NCI-H446 (cell line): Measurements from ENCODE around the gene CBLN3.
"Not testable (repeated sequence)": the region's sequence is repeated elsewhere in the genome, so short reads cannot be mapped to it uniquely, and the experiment has no call there.

Source experiments
- DNase-seq, 2 experiments: peaks; one replicate each; lab custom pipeline; 2025; lab: John Stamatoyannopoulos, UW

Gene CBLN3

DNA sequence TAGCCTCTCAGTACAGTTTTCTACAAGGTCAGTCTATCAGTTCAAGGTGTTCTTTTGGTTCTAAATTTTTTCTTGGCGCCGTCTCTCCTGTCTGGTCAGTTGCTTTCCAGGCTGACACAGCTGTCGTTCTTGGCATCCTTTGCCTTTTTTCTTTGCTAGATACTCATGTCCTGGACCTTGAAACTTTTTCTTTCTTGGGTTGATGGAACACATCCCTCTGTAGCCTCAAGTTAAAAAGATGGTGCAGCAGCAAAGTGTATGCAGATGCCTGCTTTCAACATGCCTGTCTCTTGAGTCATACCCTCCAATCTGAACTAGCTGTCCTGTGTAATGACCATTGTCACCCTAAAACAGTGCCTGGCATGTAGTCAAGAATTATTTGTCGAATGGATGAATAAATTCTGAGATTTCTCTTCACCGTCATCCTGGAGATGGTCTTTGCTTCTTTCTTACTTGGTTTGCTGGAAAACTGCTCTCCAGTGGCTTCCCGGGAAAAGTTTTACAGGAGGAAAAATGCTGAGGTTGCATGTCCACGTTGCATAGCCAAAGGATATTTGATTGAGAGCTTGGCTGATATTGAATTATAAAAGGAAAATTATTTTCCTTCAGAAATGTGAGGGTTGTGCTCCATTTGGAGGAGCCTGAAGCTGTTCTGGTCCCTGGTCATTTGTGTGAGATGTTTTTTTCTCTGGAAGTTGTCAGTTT, 26.0 kb downstream of the CBLN3 start:
- no peak for DNase-seq

DNA sequence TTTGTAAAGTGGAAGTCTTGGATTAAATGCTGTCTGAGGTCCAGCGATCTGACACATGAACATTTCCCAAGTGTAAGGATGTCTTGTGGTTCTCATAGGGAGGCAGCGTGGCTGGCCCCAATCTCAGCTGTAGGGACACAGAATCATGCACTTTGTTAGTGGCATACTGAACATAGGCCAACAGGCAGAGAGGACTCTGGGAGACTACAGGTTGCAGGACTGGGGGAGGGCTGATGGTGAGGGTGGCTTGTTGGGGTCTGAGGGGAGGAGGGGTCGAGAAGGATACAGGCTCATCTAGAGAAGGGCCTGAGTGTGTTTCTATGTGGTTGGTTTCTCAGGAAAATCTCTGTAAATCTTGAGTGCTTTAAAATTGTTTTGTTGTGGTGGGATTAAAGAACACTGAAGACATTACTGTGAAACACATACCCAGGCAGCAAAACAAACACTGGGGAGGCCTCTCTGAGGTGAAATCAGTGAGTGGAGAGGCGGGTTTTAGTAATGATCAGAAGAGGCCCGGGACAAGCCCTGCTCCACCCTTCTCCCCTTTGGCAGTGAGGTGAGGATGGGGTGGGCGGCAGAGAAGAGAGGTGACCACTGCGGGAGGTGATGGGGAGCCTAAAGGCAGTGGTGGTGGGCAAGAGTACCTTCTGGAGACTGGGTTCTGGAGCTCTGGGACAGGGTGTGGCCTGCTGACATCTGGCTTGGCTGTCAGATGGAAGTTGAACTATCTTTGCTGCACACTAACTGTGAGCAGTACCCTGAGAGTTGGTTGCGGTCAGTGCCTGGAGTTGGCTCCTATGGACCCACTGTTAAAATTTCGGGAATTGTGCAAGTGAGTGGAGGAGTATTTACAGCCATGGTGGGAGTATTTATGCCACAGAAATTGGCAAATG, 27.4 kb downstream of the CBLN3 start:
- DNase-seq = no peak

DNA sequence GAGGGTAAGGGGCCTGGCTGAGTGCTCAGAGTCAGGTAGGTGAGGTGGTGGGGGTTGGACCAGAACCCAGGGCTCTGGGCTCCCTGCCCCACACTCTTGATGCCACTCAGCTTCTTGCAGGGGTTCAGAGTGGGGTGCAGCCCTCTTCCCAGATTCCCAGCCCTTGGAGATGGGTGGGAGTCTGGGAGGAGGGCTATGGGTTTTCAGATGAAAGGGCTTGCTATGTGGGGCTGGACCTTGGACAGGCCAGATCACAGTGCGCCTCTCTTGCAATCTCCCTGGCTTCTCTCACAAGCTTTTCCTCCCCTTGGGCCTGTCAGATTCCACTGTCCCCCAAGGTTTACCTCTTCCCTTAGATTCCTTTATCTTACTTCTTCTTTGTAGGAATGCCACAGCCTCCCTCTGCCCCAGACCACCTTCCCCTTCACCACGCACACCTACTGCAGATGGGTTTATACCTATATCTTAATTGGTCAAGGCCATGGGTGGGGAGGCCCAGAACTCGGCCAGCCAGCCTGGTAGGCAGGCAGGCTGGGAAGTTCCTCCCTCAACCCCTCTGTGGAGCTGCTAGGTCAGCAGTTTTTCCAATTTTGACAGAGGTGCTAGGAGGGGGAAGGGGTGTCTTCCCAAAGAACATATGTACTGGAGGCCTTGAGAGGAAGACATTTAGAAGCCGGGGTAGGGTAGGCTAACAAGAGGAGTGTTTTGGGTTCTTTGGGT, 29.3 kb downstream of the CBLN3 start:
- no peak for DNase-seq

DNA sequence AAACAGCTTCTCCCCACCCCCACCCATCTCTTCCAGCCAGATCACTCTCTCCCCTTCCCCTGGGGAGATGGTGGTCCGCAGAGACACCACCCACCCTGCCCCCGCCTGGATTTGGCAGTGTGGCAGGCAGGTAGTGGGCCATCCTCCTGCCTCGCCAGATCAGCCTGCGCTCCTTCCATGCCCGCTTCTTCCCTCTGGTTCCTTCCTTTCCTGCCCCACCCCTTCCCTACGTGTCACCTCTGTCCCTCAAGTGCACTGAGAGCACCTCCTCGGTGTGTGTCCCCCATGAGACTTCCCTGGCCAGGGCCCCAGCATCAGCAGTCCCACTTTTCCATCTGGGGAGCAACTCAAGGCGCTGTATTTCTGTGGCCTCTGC, 30.0 kb downstream of the CBLN3 start:
- DNase-seq = no peak

DNA sequence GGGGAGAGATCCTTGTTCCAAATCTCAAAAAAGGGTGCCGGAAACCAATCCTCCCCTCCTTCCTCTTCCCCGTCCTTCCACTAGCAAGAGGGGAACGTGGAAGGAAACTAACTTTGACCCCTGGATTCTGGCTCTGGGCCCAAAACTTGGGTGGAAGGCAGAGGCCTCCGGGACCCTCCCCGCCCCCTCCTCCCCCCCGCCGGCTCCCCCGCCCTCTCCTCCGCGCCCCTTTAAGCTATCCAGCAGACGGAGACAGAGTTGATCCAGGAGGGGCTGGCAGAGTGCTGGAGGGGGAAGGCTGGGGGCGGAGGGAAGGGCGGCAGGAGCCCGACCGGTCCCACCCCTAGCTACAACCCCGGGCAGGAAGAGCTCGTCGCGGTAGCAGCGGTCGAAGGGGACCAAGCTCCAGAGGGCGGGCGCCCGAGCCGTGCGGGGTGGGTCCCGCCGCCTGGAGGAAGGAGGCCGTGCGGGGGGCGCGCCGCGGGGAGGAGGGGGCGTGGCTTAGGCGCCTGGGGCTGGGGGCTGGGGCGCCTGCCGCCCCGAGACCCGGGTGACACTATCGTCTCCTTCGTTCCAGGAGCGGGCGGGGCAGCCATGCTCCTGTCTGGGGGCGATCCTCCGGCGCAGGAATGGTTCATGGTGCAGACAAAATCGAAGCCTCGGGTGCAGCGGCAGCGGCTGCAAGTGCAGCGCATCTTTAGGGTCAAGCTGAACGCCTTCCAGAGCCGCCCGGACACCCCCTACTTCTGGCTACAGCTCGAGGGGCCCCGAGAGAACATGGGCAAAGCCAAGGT, 30.6 kb downstream of the CBLN3 start, which contains the start of gene NYNRIN:
Gene NYNRIN (plus strand): TSS at position 351 of the 794 bp plus-strand sequence. CDS start 244 bp downstream, at position 595.
- no peak for DNase-seq

DNA sequence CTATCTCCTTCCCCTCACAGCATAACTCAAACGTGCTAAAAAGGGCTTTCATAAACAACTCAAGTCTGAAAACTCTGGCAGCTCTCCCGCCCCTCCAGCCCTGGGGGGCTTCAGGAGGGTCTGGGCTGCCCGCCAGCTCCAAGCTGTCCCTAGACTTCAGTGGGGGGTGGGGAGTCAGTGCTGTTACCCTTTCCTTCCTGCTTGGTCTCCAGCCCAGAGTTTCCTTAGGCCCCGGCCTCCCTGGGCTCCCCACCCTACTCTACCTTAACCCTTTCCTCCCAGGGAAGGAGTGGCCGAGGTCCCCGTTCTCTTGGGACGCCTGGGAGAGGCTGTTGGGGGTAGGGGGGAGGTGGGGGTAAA, 31.2 kb downstream of the CBLN3 start:
- DNase-seq = peak in 1 of 2 experiments; percentile 63

DNA sequence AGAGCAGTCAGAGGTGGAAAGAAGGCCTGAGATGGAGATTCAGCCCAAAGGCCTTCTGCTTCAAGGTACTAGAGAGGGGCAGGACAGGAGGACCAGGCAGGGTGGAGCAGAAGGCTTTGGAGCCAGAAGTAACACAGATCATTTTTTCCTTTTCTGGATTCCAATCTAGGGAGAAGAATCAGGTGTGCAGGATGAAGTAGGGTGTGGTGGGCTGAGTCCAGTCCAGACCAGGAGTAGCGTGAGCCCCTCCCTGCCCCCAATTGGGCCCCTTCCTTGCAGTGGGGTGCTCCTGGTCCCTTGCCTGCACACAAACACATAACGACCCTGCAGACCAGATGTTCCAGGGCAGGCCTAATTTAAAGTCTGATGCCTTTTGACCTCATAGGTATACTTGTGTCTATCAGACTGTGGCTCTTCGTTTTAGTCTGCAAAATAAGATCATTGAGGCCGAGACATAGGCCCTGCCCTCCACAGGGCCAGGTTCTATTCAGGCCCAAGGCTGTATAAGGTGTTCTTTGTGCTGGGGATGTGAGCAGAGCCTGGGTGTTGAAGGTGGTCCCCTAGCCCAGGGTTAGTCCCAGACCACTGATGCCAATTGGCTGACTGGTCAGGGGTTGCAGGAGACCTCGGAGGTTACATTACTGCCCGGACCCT, 31.7 kb downstream of the CBLN3 start:
- no peak for DNase-seq

DNA sequence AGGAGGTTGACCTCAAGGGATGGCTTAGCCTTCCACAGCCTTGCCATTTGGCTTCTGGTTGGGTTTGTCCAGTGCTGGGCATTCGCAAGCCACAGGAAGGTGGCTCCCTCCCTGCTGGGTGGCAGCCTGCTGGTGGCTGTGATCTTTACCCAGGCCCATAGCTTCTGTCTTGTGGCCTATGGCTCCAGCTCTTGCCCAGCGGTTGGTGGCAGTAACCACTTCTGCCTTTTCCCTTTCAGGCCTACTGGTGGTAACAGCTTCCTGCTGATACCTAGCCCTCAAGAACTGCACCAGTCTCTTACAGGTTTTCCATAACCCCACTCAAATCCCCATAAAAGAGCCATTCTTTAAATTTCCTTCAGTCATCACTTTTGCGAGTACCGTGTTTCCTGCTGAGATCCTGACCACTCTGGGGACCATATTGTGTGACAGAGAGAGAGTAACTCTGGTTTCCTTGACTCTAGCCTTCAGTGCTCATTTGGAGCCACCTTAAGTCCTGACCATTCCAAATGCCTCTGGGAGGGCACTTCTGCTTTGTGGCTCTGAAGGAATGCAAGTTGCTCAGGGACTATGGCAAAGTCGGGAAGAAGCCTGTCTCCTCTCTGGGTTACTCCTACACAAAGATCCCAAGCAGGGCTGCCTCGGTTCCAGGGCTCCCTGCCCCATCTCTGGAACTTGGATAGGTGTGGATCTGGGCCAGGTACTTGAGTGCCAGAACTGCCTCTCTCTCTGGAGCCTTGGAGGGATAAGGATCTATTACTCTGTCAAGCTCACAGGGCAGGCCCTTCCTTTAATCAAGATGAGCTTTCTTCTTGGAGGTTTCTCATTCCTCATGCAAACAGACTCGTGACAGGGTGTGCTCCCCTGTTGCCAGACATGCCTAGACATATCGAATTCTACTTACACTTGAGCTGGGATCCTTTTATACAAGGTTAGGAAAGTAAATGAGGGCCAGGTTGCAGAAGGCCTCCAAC, 33.6 kb downstream of the CBLN3 start:
- DNase-seq = no peak

DNA sequence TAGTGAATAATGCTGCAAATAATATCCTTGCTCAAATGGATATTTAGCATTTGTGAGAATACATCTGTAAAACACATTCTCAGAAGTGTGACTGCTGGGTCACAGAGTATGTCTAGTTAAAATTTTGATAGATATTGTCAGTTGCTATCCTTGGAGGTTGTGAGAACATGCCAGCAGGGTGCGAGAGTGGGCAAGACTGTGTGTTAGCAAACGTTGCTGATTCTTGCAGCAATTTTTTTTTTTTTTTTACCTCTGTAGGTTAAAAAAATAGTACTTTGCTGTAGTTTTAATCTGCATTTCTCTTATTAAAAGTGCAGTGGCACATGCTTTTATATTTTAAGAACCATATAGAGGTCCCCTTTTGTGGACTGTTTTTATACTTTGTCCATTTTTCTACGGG, 35.2 kb downstream of the CBLN3 start:
- no peak for DNase-seq

DNA sequence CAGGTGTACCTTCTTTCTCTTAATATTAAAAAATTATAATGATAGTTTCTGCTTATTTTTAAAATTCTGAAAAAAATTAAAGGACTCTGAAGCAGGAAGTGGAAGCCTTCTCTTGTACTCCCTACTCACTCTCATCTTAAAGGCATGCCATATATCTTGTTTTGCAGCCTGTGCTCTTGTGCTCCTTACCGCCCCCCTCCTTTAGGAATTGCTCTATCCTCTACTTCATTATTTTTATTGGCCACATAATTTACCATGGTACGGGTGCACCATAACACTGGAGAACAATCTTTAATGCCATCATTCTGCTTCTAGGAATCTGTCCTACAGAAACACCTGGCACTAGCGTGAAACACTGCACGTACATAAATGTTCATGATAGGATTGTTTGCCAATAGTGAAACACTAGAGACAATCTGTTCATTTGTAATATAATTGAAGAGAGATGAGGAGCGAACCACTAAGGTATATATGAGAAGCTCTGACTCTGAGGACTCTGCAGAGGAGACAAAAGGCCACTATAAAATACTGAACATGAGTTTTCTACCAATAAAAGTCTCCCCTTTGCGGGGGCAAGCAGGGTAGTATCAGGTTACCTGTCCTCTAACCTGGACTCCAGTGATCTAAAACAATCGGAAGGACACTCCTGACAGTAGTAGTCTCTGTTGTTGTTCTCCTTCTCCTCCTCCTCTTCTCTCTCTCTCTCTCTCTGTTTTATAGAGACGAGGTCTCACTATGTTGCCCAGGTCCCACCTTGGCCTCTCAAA, 37.0 kb downstream of the CBLN3 start:
- no peak for DNase-seq

DNA sequence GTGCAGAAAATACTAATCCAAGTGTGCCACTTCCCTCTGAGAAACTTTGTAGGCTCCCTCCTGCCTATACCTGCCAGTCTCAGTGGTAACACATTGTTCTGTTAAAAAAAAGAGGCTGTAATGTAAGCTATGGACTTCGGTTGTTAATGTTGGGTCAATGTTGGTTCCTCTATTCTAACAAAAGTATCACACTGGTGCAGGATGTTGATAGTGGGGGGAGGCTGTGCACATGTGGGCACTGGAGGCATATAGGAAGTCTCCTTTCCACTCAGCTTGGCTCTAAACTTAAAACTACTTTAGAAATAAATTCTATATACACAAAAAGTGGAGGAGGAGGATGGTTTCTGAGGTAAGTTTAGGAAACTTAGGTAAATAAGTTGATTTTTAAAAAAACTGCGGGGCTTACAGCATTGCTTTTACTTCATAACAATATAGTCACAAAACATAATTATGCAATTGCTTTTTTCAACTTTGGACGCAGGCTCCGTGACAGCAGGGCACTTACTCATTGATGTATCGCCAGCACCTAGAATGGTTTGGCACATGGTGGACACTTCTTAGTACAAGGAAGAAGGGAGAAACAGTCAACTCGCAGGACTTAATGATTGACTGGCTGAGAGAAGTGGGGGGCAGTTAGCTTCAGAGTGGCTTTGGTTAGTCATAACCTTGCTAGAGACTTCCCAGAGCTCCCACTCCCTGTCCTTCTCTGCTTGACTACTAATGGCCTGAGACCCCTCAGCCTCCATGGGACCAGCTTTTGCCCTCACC, 38.6 kb downstream of the CBLN3 start:
- DNase-seq = peak in 1 of 2 experiments; percentile 20

DNA sequence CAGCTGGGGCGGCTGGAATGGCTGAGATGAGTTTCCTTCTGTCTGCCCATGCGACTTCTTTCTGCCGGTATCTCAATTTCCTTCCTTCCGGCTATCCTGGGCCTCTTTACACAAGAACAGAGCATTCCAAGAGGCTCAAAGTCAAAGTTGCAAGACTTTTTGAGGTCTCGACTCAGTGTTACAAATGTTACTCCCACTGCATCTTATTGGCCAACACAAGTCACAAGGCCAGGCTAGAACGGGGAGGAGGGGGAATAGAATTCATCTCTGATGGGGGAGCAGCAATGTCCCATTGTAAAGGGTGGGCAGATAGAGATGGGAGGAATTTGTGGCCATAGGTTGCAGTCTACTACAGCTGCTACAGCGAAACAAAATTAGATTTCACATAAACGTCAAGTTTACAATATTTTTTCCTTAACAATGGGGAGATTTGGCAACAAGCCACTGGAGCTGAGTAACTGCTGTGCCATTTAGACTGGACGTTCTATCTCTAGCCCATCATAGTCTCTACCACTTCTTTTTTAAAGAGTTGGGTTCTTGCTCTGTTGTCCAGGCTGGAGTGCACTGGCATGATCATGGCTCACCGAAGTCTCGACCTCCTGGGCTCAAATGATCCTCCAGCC, 40.1 kb downstream of the CBLN3 start:
- DNase-seq = no peak

DNA sequence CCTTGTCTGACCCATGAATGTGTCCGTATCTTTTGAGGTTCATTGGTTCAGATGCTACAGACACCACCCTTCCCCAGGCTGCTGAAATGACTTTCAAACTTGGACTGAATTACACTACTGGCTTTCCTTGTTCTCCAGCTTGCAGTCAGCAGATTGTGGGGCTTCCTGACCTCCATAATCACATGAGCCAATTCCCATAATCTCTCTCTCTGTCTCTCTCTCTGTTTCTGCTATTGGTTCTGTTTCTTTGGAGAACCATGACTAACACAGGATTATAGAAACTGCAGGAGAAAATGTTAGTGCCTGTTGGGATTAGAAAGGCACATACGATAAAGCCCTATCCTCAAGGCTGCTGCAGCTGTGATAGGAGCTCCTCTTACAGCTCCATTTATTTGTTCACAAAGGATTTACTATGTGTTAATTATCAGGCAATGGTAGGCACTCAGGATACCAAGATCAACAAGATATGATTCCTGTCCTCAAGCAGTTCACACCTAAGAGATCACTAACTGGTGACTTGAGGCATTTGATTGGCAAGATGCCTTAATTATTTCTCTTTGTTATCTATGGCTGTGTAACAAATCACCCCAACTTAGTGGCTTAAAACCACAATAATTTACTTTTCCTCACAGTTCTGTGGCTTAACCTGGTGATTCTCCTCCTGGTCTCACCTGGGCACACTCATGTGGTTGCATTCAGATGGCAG, 40.8 kb downstream of the CBLN3 start:
- DNase-seq = no peak

DNA sequence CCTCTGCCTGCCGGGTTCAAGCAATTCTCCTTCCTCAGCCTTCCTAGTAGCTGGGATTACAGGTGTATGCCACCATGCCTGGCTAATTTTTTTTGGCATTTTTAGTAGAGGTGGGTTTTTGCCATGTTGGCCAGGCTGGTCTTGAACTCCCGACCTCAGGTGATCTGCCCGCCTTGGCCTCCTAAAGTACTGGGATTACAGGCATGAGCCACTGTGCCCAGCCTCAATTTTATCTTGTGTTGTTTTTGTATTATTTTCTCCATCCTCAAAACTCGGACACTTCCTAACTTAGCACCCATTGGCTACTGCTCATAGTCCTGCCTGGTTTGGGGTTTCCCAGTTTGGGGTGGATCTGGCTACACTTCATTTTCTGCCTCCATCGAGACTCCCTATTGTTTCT, 41.9 kb downstream of the CBLN3 start:
- DNase-seq = not testable (repeated sequence)

DNA sequence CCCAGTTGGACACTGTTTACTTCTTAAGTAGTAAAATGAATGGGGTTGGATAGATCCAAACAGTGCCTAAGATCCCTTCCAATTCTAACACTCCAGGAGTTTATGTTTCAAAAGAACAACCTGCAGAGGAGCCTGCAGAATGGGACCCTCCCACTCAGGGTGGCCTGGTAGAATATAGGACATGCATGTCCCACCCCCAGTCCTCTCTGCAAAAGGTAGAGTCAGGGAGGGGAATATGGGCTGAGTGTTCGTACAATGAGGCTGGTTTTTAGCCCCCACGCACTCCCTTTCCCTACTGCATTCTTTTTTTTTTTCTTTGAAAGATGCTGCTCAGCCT, 42.5 kb downstream of the CBLN3 start:
- no peak for DNase-seq

DNA sequence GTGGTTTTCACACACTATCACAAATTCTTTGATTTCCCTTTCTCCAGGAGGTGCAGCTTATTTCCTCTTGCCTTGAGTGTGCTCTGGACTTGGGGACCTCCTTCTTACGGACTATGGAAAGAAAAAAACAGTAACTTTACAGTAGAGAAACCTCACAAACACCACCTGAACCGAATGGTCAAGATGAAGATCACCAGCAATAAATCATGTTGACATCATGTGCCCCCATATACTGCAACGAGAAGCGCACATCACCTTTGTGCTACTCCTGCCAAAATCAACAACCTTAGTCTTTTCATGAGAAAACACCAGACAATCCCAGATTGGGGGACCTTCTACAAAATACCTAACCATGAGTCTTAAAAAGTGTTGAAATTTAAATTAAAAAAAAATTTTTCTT, 43.9 kb downstream of the CBLN3 start:
- no peak for DNase-seq

DNA sequence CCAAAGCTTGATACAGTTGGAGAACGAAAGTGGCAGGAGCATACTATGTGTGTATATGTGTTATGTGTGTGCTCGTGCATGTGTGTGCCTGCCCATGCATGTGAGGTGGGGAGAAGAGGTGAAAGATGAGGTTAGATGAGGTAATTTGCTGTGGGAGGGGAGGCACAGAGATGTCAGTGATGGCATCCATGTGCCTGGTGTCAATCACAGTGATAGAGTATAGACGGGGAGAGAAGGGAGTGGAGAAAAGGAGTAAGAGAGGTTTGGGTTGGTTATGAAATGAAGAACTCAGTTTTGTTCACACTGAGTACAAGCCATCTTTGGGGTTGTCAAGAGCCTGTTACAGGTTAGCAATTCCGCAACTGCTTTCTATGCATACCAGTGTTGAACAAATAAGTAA, 45.3 kb downstream of the CBLN3 start:
- no peak for DNase-seq

DNA sequence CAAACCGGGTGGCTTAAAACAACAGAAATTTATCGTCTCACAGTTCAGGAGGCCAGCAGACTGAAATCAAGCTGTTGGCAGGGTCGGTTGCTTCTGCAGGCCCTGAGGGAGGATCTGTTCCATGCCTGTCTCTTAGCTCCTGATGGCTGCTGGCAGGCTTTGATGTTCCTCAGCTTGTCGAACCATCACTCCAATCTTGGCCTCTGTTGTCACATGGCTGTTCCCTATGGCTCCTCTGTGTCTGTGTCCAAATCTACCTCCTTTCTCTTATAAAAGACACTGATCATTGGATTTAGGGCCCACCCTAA, 47.5 kb downstream of the CBLN3 start:
- peak in 1 of 2 experiments; percentile 18 for DNase-seq
